CD1c-positive myeloid dendritic cell (primary cell): ENCODE measurements around the gene FMN1.
A peak's percentile ranks its signal among the peaks of the same experiment; 100 is the strongest.

Source experiments
- DNase-seq: peaks from one replicate; pipeline ENCODE4 v3.0.0-alpha.2; 2016; ENCODE audit errors: extremely low spot score

FMN1 gene

GRCh38 chr15:32729700-32730395, 464.7 kb downstream of the FMN1 start:
- no peak for DNase-seq

GRCh38 chr15:32723171-32723948, 471.2 kb downstream of the FMN1 start:
- DNase-seq: no peak

- no peak for DNase-seq
These were observed 472.4 kb downstream of the FMN1 start for GRCh38 chr15:32722136-32722535.

GRCh38 chr15:32721596-32721995, 472.9 kb downstream of the FMN1 start:
- no peak for DNase-seq

- DNase-seq: no peak
These were observed 475.4 kb downstream of the FMN1 start for GRCh38 chr15:32718821-32719716.

GRCh38 chr15:32718227-32718820, 476.2 kb downstream of the FMN1 start:
- no peak for DNase-seq

GRCh38 chr15:32717426-32718226, 476.9 kb downstream of the FMN1 start, which contains the start of gene GREM1:
TSS of gene GREM1 (plus strand) at chr15:32718004. CDS start at chr15:32730691, 12,687 bp downstream.
- DNase-seq: no peak

- peak; percentile 17 for DNase-seq
These were observed 477.5 kb downstream of the FMN1 start for GRCh38 chr15:32716915-32717425.

GRCh38 chr15:32716216-32716914, 478.1 kb downstream of the FMN1 start:
- DNase-seq: no peak
